SKM-1 (cell line): ENCODE data around the gene PERCC1.

Experiments
- DNase-seq: peaks from one replicate; lab custom pipeline; 2025; ENCODE audit not compliant: unreplicated experiment; lab: John Stamatoyannopoulos, UW

PERCC1 gene

GRCh38 chr16:1448536-1449116 lies 17.7 kb downstream of the PERCC1 start:
- DNase-seq: no peak

DNA sequence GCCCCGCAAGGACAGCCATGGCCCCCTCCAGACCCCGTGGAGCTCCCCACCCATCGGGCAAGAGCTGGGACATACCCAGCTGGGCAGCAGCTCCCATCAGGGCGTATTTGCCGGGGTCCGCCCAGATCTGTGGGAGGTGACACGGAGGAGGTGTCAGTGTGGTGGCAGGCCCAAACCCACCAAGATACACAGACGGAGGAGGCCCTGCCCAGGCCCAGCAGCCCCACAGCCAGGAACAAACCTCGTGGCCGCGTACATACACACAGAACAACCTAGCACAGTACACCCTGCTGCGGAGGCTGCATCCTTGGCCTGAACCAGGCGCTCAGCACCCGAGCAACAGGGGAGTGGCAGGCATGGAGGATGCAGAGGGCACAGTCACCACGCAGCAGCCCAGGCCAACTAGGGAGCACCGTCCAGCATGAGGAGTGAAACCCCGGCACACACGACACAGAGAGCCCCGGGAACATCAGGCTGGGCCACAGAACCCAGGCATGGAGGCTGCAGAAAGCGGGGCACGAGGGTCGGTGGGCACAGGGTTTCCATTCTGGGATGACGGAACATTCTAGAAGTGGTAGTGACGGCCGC lies 18.4 kb downstream of the PERCC1 start:
- no peak for DNase-seq

DNA sequence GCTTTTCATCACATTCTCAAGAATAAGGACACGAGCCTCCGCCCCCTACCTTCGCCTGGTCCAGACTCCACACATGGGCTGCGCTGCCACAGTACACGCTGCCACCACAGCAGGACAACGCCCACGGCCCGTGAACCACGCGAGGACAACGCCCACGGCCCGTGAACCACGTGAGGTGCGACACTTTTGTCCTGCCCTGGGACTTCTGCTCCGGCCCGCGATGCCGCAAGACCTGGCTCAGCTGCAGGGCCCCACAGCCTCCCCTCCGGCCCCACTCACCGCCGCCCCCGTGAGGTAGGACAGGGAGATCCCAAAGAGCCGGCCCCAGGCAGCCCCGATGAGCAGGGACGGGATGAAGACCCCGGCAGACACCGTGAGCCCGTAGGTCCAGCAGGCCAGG lies 19.3 kb downstream of the PERCC1 start:
- no peak for DNase-seq

- no peak for DNase-seq
Observed at GRCh38 chr16:1450841-1451240, 20.0 kb downstream of the PERCC1 start.

GRCh38 chr16:1451702-1452392 lies 21.0 kb downstream of the PERCC1 start:
- DNase-seq: no peak

DNA sequence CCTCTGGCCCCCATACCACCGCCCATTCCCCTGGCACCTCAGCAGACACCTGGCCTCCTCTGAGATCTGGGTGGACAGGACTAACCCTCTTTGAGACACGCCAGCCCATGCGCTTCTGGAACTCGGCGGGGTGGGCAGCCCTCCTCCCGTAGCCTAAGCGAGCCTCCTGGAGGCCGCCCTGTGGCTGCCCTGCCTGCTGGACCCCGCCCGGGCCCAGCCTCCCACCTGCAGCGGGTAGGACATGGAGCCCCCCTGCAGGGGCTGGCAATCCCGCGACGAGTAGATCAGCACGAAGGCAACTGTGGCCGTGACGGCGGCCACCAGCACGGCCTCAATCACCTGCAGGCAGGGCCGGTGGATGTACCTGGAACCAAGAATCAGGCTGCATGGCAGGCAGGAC lies 21.7 kb downstream of the PERCC1 start:
- no peak for DNase-seq

GRCh38 chr16:1453316-1453715 lies 22.4 kb downstream of the PERCC1 start:
- no peak for DNase-seq

DNA sequence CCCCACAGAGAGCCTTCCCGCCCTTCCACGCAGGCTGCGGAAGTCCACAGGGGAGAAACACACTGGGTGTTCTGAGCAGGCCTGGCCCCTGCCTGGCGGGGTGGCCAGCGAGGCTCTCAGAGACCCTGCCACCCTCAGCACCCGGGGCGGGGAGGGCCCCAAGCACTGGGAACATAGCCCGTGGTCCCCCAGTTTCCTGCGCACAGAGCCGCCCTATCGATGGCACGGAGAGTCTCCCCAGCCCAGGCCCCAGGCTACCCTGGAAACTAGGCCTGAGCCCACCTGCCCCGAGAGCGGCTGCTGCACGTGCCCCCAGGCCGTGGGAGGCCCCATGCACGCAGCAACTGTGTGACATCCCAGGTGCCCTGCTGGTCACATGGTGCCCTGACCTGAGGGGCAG lies 23.7 kb downstream of the PERCC1 start:
- DNase-seq: no peak

DNA sequence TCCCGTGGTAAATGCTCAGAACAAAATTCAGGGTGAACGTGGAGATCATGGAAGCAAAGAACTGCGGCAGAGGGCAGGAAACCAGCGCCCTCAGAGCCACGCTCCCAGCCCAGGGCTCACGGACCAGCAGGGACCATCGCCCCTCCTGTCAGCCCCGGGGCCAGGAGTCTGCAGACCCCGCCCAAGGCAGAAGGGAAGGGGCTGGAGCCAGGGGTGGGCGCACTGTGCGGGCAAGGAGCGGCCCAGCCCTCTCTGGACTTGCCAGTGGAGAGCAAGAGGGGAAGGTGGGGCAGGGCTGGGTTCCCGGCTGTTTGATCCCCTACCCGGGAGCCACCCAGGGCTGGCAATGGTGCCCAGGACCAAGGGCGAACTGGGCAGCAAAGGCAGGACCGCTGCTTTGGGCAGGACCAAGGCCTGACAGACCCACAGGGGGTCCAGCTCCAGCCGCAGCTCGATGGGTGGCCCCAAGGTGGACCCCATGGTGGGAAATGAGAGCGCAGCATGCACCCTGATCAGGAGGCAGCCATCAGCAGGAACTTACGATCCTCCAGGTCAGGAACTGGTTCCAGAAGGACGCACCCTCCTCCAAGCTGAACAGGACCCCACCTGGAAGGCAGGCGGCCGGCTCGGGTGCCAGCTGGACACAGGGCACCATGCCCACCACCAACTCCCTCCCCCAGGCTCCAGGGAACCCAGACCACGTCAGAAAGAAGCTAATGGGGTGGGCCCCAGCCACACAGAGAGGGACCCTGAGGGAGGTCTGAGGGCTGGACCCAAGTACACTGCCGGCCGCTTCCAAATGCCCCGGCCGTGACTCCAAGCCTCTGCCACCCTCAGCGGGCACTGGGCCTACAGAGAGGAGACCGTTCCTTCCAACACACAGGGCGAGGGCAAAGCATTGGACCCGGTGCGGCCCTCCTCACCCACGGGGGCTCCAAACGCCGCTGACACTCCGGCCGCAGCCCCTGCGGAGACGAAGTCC lies 24.6 kb downstream of the PERCC1 start:
- no peak for DNase-seq

GRCh38 chr16:1456951-1457350 lies 26.1 kb downstream of the PERCC1 start:
- no peak for DNase-seq

- DNase-seq: no peak
Observed at GRCh38 chr16:1457489-1458245, 26.8 kb downstream of the PERCC1 start.

- DNase-seq: no peak
Observed at GRCh38 chr16:1458336-1458976, 27.6 kb downstream of the PERCC1 start.

DNA sequence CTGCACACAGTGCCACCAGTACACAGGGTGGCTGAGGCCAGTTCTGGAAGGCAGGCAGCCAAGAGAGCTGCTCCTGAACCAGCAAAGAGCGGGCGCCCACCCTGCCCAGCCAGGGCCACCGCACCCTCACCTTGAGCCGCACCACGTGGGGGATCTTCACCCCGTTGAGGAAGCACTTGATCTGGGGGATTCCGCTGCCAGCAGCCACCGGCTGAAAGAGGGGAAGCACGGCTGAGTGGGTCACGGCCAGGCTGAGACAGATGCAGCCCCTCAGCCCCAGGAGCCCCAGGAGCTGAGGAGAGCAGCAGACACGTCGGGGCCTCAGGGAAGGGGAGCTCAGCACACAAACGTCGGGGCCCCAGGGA lies 28.1 kb downstream of the PERCC1 start:
- DNase-seq: no peak

DNA sequence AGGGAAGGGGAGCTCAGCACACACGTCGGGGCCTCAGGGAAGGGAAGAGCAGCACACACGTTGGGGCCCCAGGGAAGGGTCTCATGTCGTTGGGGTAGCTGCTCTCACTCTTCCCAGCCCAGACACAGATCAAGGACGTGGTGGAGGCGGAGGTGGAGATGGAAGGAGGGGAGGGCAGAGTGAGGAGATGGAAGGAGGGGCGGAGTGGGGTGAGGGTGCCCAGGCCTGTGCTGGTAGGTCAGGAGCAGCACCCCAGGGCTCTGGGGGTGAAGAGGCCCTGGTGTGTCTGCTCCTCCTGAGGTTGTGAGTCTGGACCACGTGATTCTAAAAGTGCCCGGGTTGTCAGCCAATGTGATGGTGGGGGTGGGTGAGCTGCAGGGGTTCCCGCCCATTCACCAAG lies 29.1 kb downstream of the PERCC1 start:
- no peak for DNase-seq

- DNase-seq: no peak
Observed at GRCh38 chr16:1460602-1461138, 29.8 kb downstream of the PERCC1 start.

DNA sequence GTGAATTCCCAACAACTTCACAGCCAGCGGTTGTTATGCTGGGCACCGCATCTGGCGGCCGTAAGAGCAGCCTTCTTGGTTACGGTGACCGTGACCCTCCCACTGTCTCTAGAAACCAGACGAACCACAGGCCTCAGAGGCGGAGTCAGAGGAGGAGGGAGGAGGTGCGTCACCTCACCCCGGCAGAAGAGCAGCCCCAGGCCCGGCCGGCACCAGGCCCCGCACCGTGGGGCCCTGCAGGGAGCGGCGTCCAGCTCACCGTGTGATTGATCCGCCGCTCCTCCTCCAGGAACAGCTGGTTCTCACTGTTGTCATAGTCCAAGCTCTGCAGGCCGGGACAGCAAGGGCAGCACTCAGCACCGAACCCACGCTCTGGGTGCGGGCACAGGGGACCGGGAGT lies 30.3 kb downstream of the PERCC1 start:
- DNase-seq: no peak

DNA sequence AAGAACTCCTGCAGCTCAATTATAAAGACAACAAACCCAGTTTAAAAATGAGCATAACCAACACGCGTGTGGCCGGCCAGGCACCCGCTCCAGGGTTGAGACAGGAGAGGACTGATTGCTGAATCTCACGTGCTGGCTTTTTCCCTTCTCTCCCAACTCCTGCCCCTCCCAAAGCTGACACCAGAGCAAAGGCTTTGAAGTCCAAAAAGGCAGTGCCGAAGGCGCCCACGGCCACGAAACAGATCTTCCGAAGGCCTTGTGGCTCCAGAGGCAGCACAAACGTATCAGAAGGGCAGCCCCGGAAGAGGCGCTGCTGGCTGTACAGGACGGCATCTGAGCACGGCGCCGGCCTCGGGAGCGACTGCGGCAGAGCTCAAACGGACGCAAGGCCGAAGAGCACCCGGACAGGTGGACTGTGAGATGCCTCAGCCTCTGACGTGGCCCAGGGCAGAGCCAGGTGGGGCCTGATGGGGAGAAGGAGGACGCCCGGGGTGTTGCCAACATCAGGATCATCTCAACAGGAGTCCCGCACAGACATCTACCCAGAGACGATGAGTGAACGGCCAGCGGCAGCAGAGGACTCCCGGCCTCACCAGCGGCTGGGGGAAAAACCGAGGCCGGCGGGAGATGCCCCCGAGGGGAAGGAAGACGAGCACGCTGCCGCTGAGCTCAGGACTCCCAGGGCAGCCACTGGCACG lies 33.5 kb downstream of the PERCC1 start:
- DNase-seq: no peak

DNA sequence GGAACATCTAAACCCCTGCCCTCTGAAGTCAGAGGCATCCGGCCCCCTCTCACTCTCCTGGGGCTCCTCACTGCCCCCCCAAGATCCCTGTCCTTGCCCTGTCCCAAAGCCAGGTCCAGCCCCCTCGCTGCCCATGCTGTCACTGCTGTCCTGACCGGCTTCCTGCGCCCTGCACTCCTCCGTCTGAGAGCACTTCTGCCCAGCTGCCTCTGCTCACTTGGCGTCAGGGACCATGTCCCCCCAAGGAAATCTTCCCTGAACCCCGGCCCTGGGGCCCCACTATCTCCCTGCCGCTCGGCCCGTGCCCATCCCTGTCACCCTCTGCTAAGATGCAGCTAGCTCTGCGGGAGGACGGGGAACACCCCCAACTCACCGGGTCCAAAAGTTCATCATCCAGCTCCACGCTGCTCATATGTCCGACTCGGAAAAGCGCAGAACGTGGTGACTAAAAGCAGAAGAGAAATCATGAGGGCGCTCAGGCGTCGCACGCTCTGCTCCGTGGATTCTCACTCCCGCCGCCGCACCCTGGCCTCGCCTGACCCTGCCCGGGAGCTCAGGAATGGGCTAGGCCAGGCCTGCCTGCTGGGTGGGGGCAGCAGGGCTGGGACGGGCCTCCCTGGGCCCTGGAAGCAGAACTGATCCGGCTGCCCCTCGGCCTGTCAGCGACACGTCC lies 34.2 kb downstream of the PERCC1 start:
- no peak for DNase-seq

- no peak for DNase-seq
Observed at GRCh38 chr16:1465567-1465915, 34.7 kb downstream of the PERCC1 start.
